SK-N-SH (cell line): ENCODE results near the gene MCF2L2. TPM values are rescaled to one million over a fixed set of nuclear protein-coding genes. Genes with fewer than 3 reads are reported as not detected.

Source experiments
- CTCF ChIA-PET: fragments of 300-600, 350-600 bp; formaldehyde crosslinking; extraction: SDS; loops from one replicate; lab custom pipeline; 2021; lab: Yijun Ruan, JAX
- POLR2A ChIA-PET: fragments of 350-600 bp; sonication (Branson Sonifier 250); formaldehyde crosslinking; extraction: SDS; loops from one replicate; lab custom pipeline; 2020; ENCODE audit warnings: antibody characterized with exemption, inconsistent platforms; lab: Yijun Ruan, JAX
- DNase-seq: peaks from one replicate; pipeline ENCODE4 v3.0.0; 2012
- H2AFZ ChIP-seq: fragments of 200-600 bp; sonication (generic); 2 replicates; pipeline ENCODE4 v1.8.1; 2016; ENCODE audit warnings: antibody characterized with exemption, mild to moderate bottlenecking, low read depth
- H3F3A ChIP-seq: fragments of 200-600 bp; sonication (generic); replicated peaks from 2 replicates; pipeline ENCODE3; 2016; ENCODE audit warnings: antibody characterized with exemption, mild to moderate bottlenecking; ENCODE audit not compliant: insufficient read depth
- H3K27ac ChIP-seq, 2 experiments: fragments of 200-500 bp in 1 of 2; fragments of 200-600 bp in 1 of 2; sonication (Bioruptor generic) in 1 of 2; sonication (generic), shearing (Covaris generic) in 1 of 2; 2 replicates each; pipeline versions ENCODE4 v1.5.1 to v1.6.1; 2014 to 2016; ENCODE audit warnings: low read depth in 2 of 2, inconsistent platforms in 1 of 2, low read length in 1 of 2, mild to moderate bottlenecking in 1 of 2, mixed read lengths in 1 of 2
- H3K27me3 ChIP-seq: fragments of 200-600 bp; sonication (generic), shearing (Covaris generic); 2 replicates; pipeline ENCODE4 v1.6.1; 2016; ENCODE audit warnings: mixed run types; ENCODE audit not compliant: insufficient read depth
- H3K36me3 ChIP-seq, 2 experiments: fragments of 200-500 bp in 1 of 2; fragments of 200-600 bp in 1 of 2; sonication (Bioruptor generic) in 1 of 2; sonication (generic) in 1 of 2; replicated peaks in 1 of 2; 2 replicates each; pipeline versions ENCODE3 to v1.5.1; 2014 to 2016; ENCODE audit warnings: low read length in 1 of 2, mild to moderate bottlenecking in 1 of 2; ENCODE audit not compliant: insufficient read depth in 2 of 2, control insufficient read depth in 1 of 2
- H3K4me1 ChIP-seq, 2 experiments: fragments of 200-500 bp in 1 of 2; fragments of 200-600 bp in 1 of 2; sonication (Bioruptor generic) in 1 of 2; sonication (generic), shearing (Covaris generic) in 1 of 2; 2 replicates each; pipeline versions ENCODE4 v1.5.1 to v1.6.1; 2014 to 2016; ENCODE audit warnings: low read depth in 1 of 2, low read length in 1 of 2, mixed run types in 1 of 2; ENCODE audit not compliant: insufficient read depth in 2 of 2, control insufficient read depth in 1 of 2
- H3K4me2 ChIP-seq: fragments of 200-600 bp; sonication (generic), shearing (Covaris generic); 2 replicates; pipeline ENCODE4 v1.6.1; 2017; ENCODE audit warnings: mixed run types
- H3K4me3 ChIP-seq, 2 experiments: fragments of 200-500 bp in 1 of 2; fragments of 200-600 bp in 1 of 2; sonication (Bioruptor generic) in 1 of 2; sonication (generic), shearing (Covaris generic) in 1 of 2; 2 replicates each; pipeline versions ENCODE4 v1.5.1 to v1.8.1; 2014 to 2016; ENCODE audit warnings: low read depth in 2 of 2, inconsistent platforms in 1 of 2, low read length in 1 of 2, mild to moderate bottlenecking in 1 of 2, mixed read lengths in 1 of 2, moderate library complexity in 1 of 2
- H3K79me2 ChIP-seq: fragments of 200-600 bp; sonication (generic); 2 replicates; pipeline ENCODE4 v1.8.1; 2017; ENCODE audit warnings: mild to moderate bottlenecking; ENCODE audit not compliant: insufficient read depth
- H3K9ac ChIP-seq: fragments of 200-600 bp; sonication (generic); 2 replicates; pipeline ENCODE4 v1.6.1; 2017; ENCODE audit warnings: mixed run types
- H3K9me2 ChIP-seq: fragments of 200-600 bp; sonication (generic); 2 replicates; pipeline ENCODE4 v1.6.1; 2017; ENCODE audit warnings: mixed run types
- H3K9me3 ChIP-seq: fragments of 200-600 bp; sonication (generic); 2 replicates; pipeline ENCODE4 v1.6.1; 2017; ENCODE audit warnings: mixed run types, mild to moderate bottlenecking, moderate library complexity
- H4K20me1 ChIP-seq: fragments of 200-600 bp; sonication (generic); 2 replicates; pipeline ENCODE4 v1.6.1; 2017; ENCODE audit warnings: mild to moderate bottlenecking, mixed run types; ENCODE audit not compliant: insufficient read depth
- POLR2AphosphoS5 ChIP-seq: IDR thresholded peaks from 2 replicates; pipeline ENCODE4 v1.6.1; 2012; ENCODE audit warnings: low read depth, low read length
- RFX5 ChIP-seq: IDR thresholded peaks from 2 replicates; pipeline ENCODE4 v1.6.1; 2012; ENCODE audit warnings: mild to moderate bottlenecking, improper control_type of control experiment, low read length
- RXRA ChIP-seq: IDR thresholded peaks from 2 replicates; pipeline ENCODE4 v1.4.0; 2012; ENCODE audit warnings: low read depth, mild to moderate bottlenecking, borderline replicate concordance
- TAF1 ChIP-seq: IDR thresholded peaks from 2 replicates; pipeline ENCODE4 v1.6.1; 2012; ENCODE audit warnings: low read depth, mild to moderate bottlenecking, low read length, moderate library complexity, borderline replicate concordance
- WGBS: methylation state at CpG from one replicate; pipeline ENCODE4 v1.1.6; 2017; ENCODE audit warnings: low lambda C conversion rate; 5-methylcytosine and 5-hydroxymethylcytosine counted together
- polyA plus RNA-seq, 3 experiments: library from polyadenylated mRNA; depleted of rRNA; stranded (reverse); fragments of >200 nt; gene quantifications; 2 replicates each; pipeline ENCODE4 v1.2.3, GENCODE V29; 2012
- TF ChIP-seq, protein P1 (sequence below): fragments of 200-600 bp; sonication (generic); IDR thresholded peaks from 2 replicates; pipeline ENCODE4 v1.6.1; 2017; ENCODE audit warnings: antibody characterized with exemption, mild to moderate bottlenecking, moderate library complexity
- TF ChIP-seq, protein P2 (sequence below): IDR thresholded peaks from 2 replicates; pipeline ENCODE4; 2012

MCF2L2 gene
- polyA plus RNA-seq, 1 of the 3 experiments (the other 2 are of a cell fraction) = 0.56 TPM

DNA sequence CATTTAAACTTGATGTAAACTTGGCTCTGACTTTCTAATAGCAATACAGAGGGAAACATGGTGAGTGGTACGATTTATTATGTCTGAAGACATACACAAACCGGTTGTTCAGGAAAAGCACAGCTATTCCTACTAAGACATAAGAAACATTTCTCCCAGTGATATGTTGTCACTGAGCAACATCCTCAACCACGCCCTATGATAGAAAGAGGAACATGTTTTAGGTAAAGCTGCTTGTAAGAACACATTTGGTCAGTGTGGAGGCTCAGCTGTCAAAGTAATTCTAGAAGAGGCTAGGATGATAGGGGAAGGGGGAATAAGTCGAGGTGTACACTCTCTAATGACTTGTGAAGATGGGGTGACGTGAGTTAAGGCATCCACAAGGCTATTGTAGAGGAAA, 218.1 kb downstream of the MCF2L2 start:
- no peaks in the 10 kb centered on the region for H3F3A ChIP-seq
- WGBS = 69% methylated on average over 5 of the region's 5 CpGs
- H3K4me3 ChIP-seq = no peak overlapping the region
- no peak for DNase-seq
- no peaks in the 10 kb centered on the region for H4K20me1 ChIP-seq
- no peaks in the 10 kb centered on the region for H3K27me3 ChIP-seq
- H3K4me1 ChIP-seq = no peaks in the 10 kb centered on the region
- H3K4me2 ChIP-seq = no peak overlapping the region
- ChIA-PET CTCF (interaction anchor here (1.3 kb wide), 1 partner anchor 26 kb away, joined by 4 read pairs; no protein-coding TSS in a partner anchor), POLR2A (no interaction called here)
- H2AFZ ChIP-seq = no peak overlapping the region
- H3K27ac ChIP-seq = no peak overlapping the region
- no peaks in the 10 kb centered on the region for H3K9me2 ChIP-seq
- H3K36me3 ChIP-seq = no peaks in the 10 kb centered on the region
- TF ChIP-seq, protein P1, sequence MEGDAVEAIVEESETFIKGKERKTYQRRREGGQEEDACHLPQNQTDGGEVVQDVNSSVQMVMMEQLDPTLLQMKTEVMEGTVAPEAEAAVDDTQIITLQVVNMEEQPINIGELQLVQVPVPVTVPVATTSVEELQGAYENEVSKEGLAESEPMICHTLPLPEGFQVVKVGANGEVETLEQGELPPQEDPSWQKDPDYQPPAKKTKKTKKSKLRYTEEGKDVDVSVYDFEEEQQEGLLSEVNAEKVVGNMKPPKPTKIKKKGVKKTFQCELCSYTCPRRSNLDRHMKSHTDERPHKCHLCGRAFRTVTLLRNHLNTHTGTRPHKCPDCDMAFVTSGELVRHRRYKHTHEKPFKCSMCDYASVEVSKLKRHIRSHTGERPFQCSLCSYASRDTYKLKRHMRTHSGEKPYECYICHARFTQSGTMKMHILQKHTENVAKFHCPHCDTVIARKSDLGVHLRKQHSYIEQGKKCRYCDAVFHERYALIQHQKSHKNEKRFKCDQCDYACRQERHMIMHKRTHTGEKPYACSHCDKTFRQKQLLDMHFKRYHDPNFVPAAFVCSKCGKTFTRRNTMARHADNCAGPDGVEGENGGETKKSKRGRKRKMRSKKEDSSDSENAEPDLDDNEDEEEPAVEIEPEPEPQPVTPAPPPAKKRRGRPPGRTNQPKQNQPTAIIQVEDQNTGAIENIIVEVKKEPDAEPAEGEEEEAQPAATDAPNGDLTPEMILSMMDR = no peak
- TF ChIP-seq POLR2AphosphoS5 = no peak
- TF ChIP-seq, protein P2, sequence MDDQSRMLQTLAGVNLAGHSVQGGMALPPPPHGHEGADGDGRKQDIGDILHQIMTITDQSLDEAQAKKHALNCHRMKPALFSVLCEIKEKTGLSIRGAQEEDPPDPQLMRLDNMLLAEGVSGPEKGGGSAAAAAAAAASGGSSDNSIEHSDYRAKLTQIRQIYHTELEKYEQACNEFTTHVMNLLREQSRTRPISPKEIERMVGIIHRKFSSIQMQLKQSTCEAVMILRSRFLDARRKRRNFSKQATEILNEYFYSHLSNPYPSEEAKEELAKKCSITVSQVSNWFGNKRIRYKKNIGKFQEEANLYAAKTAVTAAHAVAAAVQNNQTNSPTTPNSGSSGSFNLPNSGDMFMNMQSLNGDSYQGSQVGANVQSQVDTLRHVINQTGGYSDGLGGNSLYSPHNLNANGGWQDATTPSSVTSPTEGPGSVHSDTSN = no peak
- TF ChIP-seq TAF1 = no peak
- no peak for TF ChIP-seq RFX5
- no peak overlapping the region for H3K9ac ChIP-seq
- H3K9me3 ChIP-seq = no peaks in the 10 kb centered on the region
- H3K79me2 ChIP-seq = no peaks in the 10 kb centered on the region

DNA sequence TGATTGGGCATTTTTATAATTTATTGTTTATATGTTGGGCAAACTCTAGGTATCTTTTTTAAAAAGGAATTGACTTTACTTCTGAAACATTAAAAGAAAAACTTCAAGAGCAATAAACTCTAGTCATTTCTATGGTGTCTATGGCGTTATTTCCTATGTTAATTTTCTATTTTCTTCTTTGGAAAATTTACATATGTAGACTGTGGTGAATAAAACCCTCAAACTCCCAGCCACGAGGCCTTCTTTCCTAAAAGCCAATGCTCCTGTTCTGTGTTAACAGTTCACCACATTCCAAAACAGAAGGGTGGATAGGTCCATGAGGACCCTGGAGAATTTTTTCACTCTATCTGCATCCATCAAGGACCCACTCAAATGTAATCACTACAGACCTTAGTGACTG, 219.6 kb downstream of the MCF2L2 start:
- POLR2A ChIA-PET = no interaction called here
- H3K27ac ChIP-seq = no peak overlapping the region
- 66% methylated on average over 2 of the region's 2 CpGs for WGBS
- H4K20me1 ChIP-seq = no peaks in the 10 kb centered on the region
- no peaks in the 10 kb centered on the region for H3K9me2 ChIP-seq
- TF ChIP-seq RXRA = no peak
- TF ChIP-seq, protein P1 = no peak
- TF ChIP-seq, all 33 proteins: peak for 0
- H3K9me3 ChIP-seq = no peaks in the 10 kb centered on the region
- no peak overlapping the region for H3K4me2 ChIP-seq
- no peaks in the 10 kb centered on the region for H3K79me2 ChIP-seq
- DNase-seq = no peak
- no peaks in the 10 kb centered on the region for H3F3A ChIP-seq
- H3K27me3 ChIP-seq = no peaks in the 10 kb centered on the region
- H3K4me1 ChIP-seq = no peaks in the 10 kb centered on the region
- no peak overlapping the region for H3K4me3 ChIP-seq
- no peak overlapping the region for H2AFZ ChIP-seq
- H3K36me3 ChIP-seq = no peaks in the 10 kb centered on the region
- no peak overlapping the region for H3K9ac ChIP-seq
- CTCF ChIA-PET = interaction anchor here (1.2 to 2.0 kb wide), 2 partner anchors 86 to 173 kb away, joined by 4 to 6 read pairs; no protein-coding TSS in a partner anchor
